ENCODE data around the gene PINLYP.

DNA sequence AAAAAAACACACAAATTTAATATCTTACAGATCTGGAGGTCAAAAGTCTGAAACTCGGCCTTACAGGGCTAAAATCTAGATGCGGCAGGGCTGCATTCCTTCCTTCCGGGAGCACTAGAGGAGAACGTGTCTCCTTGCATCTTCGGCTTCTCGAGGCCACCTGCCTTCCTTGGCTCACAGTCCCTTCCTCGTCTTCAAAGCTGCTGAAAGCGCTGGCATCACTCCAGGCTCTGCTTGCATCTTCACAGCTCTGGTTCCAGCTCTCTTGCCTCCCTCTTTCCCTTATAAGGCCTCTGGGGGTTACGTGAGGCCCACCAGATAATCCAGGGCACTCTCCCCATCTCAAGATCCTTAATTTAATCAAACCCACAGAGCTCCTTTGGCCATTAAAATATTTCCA lies 10.8 kb upstream of the PINLYP start:
- TF ChIP-seq CTCF (conservative IDR thresholded peaks at IDR 0.05; ENCODE audit: low read depth in 2 of 2) = no peak
- TF ChIP-seq POLR2AphosphoS5 (IDR thresholded peaks at IDR 0.05; ENCODE audit: low read depth) = no peak
- no peak for TF ChIP-seq EZH2 (IDR thresholded peaks at IDR 0.05; ENCODE audit: low read depth, unreplicated experiment)
- TF ChIP-seq, protein P1, sequence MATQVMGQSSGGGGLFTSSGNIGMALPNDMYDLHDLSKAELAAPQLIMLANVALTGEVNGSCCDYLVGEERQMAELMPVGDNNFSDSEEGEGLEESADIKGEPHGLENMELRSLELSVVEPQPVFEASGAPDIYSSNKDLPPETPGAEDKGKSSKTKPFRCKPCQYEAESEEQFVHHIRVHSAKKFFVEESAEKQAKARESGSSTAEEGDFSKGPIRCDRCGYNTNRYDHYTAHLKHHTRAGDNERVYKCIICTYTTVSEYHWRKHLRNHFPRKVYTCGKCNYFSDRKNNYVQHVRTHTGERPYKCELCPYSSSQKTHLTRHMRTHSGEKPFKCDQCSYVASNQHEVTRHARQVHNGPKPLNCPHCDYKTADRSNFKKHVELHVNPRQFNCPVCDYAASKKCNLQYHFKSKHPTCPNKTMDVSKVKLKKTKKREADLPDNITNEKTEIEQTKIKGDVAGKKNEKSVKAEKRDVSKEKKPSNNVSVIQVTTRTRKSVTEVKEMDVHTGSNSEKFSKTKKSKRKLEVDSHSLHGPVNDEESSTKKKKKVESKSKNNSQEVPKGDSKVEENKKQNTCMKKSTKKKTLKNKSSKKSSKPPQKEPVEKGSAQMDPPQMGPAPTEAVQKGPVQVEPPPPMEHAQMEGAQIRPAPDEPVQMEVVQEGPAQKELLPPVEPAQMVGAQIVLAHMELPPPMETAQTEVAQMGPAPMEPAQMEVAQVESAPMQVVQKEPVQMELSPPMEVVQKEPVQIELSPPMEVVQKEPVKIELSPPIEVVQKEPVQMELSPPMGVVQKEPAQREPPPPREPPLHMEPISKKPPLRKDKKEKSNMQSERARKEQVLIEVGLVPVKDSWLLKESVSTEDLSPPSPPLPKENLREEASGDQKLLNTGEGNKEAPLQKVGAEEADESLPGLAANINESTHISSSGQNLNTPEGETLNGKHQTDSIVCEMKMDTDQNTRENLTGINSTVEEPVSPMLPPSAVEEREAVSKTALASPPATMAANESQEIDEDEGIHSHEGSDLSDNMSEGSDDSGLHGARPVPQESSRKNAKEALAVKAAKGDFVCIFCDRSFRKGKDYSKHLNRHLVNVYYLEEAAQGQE (IDR thresholded peaks at IDR 0.05; ENCODE audit: unreplicated experiment) = no peak
- no peak for TF ChIP-seq EZH2phosphoT487 (IDR thresholded peaks at IDR 0.05; ENCODE audit: unreplicated experiment)
- no peak for TF ChIP-seq ZNF331 (CRISPR knock-in tag; IDR thresholded peaks at IDR 0.05; ENCODE audit: low read depth)
- TF ChIP-seq ZNF462 (CRISPR knock-in tag; IDR thresholded peaks at IDR 0.05) = no peak
- TF ChIP-seq CREB1 (CRISPR knock-in tag; IDR thresholded peaks at IDR 0.05; ENCODE audit: low read depth) = no peak
- no peak for TF ChIP-seq NANOG (IDR thresholded peaks at IDR 0.05; ENCODE audit: borderline replicate concordance)
- no peak for TF ChIP-seq ZNF114 (CRISPR knock-in tag; IDR thresholded peaks at IDR 0.05)
- TF ChIP-seq STAT1 (IDR thresholded peaks at IDR 0.05; ENCODE audit: unreplicated experiment) = no peak
- TF ChIP-seq JUNB (IDR thresholded peaks at IDR 0.05; ENCODE audit: unreplicated experiment) = no peak
- TF ChIP-seq, protein P2, sequence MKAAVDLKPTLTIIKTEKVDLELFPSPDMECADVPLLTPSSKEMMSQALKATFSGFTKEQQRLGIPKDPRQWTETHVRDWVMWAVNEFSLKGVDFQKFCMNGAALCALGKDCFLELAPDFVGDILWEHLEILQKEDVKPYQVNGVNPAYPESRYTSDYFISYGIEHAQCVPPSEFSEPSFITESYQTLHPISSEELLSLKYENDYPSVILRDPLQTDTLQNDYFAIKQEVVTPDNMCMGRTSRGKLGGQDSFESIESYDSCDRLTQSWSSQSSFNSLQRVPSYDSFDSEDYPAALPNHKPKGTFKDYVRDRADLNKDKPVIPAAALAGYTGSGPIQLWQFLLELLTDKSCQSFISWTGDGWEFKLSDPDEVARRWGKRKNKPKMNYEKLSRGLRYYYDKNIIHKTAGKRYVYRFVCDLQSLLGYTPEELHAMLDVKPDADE (IDR thresholded peaks at IDR 0.05) = no peak

Data from GM23338 (cell line).